NCI-H524 (cell line): Measurements from ENCODE around the gene KRT81.
"Not testable (repeated sequence)": the region's sequence is repeated elsewhere in the genome, so short reads cannot be mapped to it uniquely, and the experiment has no call there.

Experiments used
- DNase-seq, 2 experiments: peaks; one replicate each; lab custom pipeline; 2025; lab: John Stamatoyannopoulos, UW

KRT81 gene

GRCh38 chr12:52274521-52275120, 16.7 kb downstream of the KRT81 start, which contains the start of gene KRT86:
TSS of gene KRT86 (plus strand) at chr12:52274645. CDS start at chr12:52301917, 27,272 bp downstream.
- no peak for DNase-seq

- no peak for DNase-seq
Measured at GRCh38 chr12:52271158-52271557, 20.2 kb downstream of the KRT81 start.

DNA sequence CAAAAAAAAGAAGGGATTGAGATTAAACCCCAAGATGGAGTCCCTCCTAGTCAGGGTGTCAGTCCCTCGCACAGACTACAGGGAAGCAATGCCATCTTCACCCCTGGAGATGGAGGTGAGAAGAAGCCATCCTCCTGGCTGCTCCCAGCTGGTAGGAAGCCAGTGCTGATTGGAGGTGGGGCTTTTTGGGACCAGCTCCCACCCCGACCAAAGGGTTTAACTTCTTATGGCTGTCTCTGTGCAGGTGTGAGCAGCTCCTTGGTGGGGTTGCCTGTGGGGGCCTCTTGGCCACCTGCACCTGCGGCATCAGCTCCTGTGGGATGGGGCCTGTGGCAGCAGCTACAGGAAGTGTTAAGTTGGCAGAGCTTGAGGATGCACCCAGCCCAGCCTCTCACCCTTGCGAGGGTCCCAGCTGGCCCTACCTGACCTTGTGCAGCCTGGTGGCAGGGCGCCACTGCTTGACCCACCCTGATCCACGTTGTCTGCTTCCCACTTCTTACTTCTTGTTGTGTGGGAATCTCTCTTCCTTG, 20.7 kb downstream of the KRT81 start:
- DNase-seq: no peak

GRCh38 chr12:52268212-52268611, 23.1 kb downstream of the KRT81 start:
- DNase-seq: no peak

DNA sequence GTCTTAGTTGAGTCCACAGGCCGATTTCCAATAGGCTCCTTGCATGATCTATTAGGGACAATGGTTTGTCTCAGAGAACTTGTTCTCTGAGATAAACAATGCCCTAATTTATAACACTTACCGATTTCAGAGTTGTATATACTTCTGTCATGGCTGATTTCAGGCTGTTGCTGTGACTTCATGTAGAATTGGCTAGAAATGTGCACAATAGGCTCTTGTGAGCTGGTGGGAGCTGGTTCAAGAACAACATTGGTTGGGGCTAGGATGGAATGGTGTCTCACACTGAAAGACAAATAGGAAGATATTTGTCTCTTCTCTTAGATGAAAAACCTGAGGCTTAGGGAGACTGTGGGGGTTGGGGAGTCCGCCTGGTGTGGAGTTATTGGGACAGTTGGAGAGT, 23.6 kb downstream of the KRT81 start:
- DNase-seq: no peak

DNA sequence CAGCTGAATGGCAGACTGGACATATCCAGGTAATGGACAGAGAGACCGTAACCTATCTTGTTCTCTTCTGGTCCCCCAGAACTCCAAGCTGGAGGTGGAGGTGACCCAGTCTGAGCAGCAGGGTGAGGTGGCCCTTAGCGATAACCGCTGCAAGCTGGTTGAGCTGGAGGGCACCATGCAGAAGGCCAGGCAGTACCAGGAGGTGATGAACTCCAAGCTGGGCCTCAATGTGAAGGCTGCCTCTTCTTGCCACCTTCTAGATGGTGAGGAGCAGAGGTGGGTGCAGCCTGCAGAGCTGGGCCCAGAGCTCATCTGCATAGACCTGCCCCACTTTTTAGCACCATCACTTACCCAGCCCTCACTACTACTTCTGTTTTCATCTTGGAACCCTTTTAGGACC, 24.1 kb downstream of the KRT81 start:
- no peak for DNase-seq

DNA sequence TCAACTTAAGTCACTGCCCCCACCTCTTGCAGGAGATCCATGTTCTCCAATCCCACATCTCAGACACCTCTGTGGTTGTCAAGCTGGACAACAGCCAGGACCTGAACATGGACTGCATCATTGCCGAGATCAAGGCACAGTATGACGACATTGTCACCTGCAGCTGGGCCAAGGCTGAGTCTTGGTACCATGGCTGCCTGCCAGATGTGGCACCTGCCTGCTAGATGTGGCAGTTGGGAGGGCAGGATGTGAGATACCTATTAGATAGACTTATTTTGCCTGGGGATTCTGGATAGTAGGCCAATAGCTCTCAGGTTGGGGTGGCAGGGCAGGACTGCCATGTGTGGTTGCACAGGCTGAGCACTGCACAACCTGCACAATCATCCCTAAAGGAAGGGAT, 24.8 kb downstream of the KRT81 start:
- no peak for DNase-seq

- DNase-seq: no peak
Measured at GRCh38 chr12:52264435-52264825, 26.9 kb downstream of the KRT81 start.

DNA sequence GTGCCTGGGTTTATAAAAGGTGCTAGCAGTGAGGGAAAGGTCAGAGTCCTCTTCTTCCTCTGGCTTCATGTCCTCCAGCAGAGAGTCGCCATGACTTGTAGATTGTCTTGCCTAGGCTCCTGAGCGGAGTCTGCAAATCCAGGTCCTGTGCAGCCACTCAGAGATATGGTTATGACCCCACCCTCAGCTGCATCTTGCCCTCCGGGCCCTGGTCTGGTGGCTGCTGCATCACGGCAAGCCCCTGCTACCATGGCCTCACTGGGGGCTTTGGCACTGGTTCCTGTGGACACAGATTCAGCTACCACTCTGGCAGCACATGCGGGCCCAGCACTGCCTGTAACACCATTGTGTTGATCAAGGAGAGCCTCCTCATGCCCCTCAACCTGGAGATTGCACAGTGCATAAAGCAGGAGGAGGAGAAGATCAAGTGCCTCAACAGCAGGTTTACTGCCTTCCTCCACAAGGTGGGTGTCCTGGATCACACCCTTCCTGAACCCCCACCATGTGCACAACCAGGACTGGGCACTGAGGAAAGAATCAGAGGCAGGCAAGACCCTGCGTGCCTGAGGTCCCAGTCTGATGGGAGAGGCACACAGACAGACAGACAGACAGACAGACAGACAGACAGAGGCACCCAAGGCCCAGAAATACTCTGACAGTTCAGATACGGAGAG, 27.4 kb downstream of the KRT81 start:
- no peak for DNase-seq

DNA sequence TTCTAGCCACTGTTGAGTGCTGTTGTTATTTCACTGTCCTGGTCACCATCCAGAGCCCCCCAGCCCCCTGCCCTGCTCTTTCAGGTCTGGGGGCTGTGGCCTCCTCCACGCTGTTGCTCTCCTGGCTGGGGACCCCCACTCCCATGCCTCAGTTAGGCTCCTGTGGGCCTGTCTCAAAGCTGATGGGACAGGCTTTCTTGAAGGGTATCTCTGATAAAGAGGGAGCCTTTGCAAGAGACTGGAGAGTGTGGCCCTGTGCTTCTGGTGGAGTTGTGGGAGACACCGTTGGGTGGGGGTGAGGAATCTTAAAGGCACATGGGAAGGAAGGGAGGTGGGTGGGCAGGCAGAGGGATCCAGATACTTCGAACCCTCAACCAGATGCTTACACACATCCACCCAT, 29.0 kb downstream of the KRT81 start:
- no peak for DNase-seq

DNA sequence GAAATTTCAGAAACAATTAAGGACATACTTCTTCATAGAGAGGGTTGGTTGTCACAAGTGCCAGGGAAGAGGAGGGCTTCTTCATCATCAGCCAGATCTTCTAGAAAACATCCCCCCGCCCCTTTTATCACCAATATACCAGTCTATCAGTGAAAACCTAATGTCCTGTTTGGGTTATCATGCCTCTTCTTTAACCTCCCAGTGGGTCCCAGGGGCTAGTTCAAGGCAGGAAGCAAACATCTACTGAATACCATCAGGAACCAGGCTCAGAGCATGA, 30.2 kb downstream of the KRT81 start:
- no peak for DNase-seq

GRCh38 chr12:52260361-52261207, 30.8 kb downstream of the KRT81 start:
- peak; percentile 86 to 93 for DNase-seq

DNA sequence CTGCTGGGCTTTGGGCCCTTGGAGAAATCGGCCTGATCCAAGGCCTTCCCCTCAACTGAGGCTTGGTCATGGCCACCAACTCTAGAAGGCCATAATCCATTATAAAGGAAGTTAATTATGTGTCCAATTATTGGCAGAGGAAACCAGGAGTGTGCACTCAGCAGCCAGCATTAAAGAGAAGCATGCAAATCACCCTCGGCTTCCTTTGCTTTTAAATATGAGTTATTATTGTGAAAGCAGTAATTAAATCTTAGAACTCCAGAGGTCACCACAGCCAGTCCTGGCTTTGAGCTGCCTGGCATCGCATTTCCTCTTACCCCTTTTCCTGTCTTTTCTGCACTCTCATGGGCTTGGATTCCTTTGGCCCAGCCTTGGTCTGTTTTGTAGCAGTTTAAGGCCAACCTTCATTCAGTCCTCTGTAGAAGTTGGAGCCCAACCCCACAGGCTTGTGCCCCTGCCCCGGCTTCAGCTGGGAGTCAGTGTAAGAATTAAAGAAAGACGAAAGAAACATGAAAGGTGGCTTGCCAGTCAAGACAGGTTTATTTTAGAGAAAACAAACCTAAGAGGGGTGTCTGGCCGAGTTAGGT, 31.6 kb downstream of the KRT81 start:
- no peak for DNase-seq

- no peak for DNase-seq
Measured at GRCh38 chr12:52258335-52258901, 32.9 kb downstream of the KRT81 start.

- DNase-seq: not testable (repeated sequence)
Measured at GRCh38 chr12:52257922-52258321, 33.4 kb downstream of the KRT81 start.

DNA sequence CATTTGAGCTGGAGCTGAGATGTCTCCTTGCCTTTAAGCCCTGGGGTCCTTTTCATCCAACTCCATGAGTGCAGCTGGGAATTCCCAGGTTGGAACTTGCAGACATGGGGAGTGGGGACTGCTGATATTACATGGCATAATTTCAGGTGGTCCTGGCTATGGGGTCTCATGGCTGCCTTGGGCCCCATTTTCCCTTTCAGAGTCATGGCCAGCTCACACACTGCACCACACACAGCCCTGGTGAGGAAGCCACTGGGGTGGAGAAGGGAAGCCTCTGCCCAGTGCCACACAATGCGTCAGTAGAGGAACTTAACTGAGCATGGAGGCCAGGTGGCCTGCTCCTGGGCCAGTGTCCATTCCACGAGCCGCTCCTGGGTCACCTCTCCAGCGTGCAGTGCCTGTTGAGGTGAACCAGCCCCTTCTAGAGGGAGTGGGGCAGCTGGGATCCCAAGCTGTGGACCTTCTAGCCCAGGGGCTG, 34.2 kb downstream of the KRT81 start:
- DNase-seq: no peak

DNA sequence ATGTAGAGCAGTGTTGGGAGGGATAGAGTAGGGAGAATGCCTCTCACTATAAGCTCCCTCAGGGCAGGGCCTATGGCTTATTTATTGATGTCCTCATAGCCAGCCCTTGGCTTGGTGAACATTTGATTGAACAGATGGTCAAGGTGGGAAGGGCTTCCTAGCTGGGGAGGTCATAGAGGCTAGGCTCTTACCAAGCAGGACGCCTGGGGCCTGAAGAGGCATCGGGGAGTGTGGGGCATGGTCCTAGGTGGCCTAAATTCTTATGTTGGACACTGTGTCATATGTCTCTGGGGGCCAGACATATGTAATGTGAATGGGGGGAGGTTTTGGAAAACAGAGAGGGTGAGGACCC, 34.8 kb downstream of the KRT81 start:
- DNase-seq: no peak

GRCh38 chr12:52255926-52256583, 35.3 kb downstream of the KRT81 start:
- peak; percentile 16 to 50 for DNase-seq

- DNase-seq: no peak
Measured at GRCh38 chr12:52254965-52255751, 36.2 kb downstream of the KRT81 start.

DNA sequence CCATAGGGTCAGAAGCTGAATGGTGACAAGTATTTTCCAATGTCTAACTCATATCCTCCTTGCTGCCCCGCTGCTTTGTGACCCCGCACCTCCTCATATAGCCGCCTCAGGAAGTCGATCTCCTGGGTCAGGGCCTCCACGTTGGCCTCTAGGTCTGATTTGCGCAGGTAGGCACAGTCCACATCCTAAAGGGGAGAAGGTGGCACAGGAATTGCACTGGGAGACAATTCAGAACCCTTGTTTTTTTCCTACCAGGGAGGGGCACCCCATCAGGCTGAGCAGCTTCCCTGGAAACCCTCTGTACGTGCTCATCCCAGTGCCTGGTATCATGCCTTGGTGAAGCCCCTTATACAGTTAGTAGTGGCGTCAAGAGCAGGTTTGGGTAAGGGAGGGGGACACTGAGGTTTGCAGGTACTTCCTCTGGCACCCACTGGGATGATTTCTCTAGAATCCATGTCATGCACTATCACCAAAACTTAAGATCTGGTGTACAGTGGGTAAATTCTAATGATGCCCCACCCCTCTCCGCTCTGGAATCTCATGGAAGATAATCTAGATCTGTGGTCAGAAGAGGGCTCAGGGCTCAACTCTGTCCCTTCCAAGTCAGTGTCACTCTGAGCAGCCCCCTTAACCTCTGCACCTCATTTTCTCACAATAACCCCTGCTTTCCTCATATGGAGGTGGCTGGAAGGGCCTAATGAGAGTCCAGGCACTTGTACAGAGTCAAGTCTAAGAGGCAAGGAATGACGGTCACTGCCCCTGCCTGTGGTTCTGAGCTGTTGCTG, 37.0 kb downstream of the KRT81 start:
- DNase-seq: no peak
